ENCODE measurements around the gene SDE2.

GRCh38 chr1:226017070-226017469 lies 17.9 kb upstream of the SDE2 start:
- TF ChIP-seq ATF3 (IDR thresholded peaks at IDR 0.05; ENCODE audit: insufficient read depth, low read depth, low read length) (no peak), GABPA (IDR thresholded peaks at IDR 0.05; ENCODE audit: borderline replicate concordance, insufficient read depth, low read length) (no peak), POLR2A (IDR thresholded peaks at IDR 0.05; ENCODE audit: control extremely low read depth in 1 of 2, low read depth in 2 of 2, low read length in 2 of 2) (no peak), FOSL1 (IDR thresholded peaks at IDR 0.05; ENCODE audit: insufficient read depth, low read depth, low read length) (no peak)

Data from H1 (cell line).